GM12878 (cell line): ENCODE data around the gene LCT. TPM values are rescaled to one million over a fixed set of nuclear protein-coding genes. Genes with fewer than 3 reads are reported as not detected.

Source experiments
- ASH2L ChIP-seq: fragments of 300-600, 200-600 bp; sonication (generic); IDR thresholded peaks from 2 replicates; pipeline ENCODE4 v1.6.1; 2017; ENCODE audit warnings: low read depth, mild to moderate bottlenecking, borderline replicate concordance
- CREM ChIP-seq: IDR thresholded peaks from 2 replicates; pipeline ENCODE4 v1.6.1; 2014; ENCODE audit warnings: antibody characterized with exemption, low read depth
- E2F4 ChIP-seq: IDR thresholded peaks from 2 replicates; pipeline ENCODE4 v1.6.1; 2012; ENCODE audit warnings: low read depth, low read length, improper control_type of control experiment
- EGR1 ChIP-seq, 2 experiments: IDR thresholded peaks; 1 replicate in 1 of 2; 2 replicates in 1 of 2; pipeline ENCODE4 v1.6.1; 2011 to 2012; ENCODE audit warnings: low read depth in 2 of 2, low read length in 2 of 2, borderline replicate concordance in 1 of 2, mild to moderate bottlenecking in 1 of 2, moderate library complexity in 1 of 2
- HCFC1 ChIP-seq: fragments of 150-350 bp; IDR thresholded peaks from 2 replicates; pipeline ENCODE4 v1.6.1; 2014; ENCODE audit warnings: low read length
- PAX5 ChIP-seq: IDR thresholded peaks from 2 replicates; pipeline ENCODE4 v1.6.1; 2011; ENCODE audit warnings: low read depth, low read length, borderline replicate concordance
- PBX3 ChIP-seq: IDR thresholded peaks from 2 replicates; pipeline ENCODE4 v1.6.1; 2011; ENCODE audit warnings: mild to moderate bottlenecking, low read depth, low read length, moderate library complexity; ENCODE audit not compliant: insufficient replicate concordance
- REST ChIP-seq: IDR thresholded peaks from 2 replicates; pipeline ENCODE4 v1.6.1; 2012; ENCODE audit warnings: mild to moderate bottlenecking, low read depth, low read length
- SIX5 ChIP-seq: IDR thresholded peaks from 2 replicates; pipeline ENCODE4 v1.6.1; 2011; ENCODE audit warnings: mild to moderate bottlenecking, low read depth, low read length, moderate library complexity; ENCODE audit not compliant: severe bottlenecking
- SPI1 ChIP-seq: IDR thresholded peaks from 2 replicates; pipeline ENCODE4 v1.6.1; 2011; ENCODE audit warnings: low read depth, mild to moderate bottlenecking, low read length, moderate library complexity, borderline replicate concordance; ENCODE audit not compliant: insufficient read depth
- SREBF1 ChIP-seq: IDR thresholded peaks from 2 replicates; pipeline ENCODE4 v1.6.1; 2012; ENCODE audit warnings: mild to moderate bottlenecking, low read length
- SRF ChIP-seq, 2 experiments: IDR thresholded peaks; 2 replicates each; pipeline ENCODE4 v1.6.1; 2011; ENCODE audit warnings: low read depth in 2 of 2, low read length in 2 of 2, mild to moderate bottlenecking in 1 of 2, moderate library complexity in 1 of 2
- STAT3 ChIP-seq: IDR thresholded peaks from 2 replicates; pipeline ENCODE4 v1.6.1; 2011; ENCODE audit warnings: low read depth, low read length, improper control_type of control experiment
- TAF1 ChIP-seq: IDR thresholded peaks from 2 replicates; pipeline ENCODE4 v1.6.1; 2011; ENCODE audit warnings: mild to moderate bottlenecking, low read depth, low read length, borderline replicate concordance
- ZBTB11 ChIP-seq: fragments of 450-650 bp; formaldehyde crosslinking; IDR thresholded peaks from 2 replicates; pipeline ENCODE4 v1.5.0; 2022; ENCODE audit warnings: mild to moderate bottlenecking, missing genetic modification characterization
- ZBTB33 ChIP-seq: fragments of 450-650 bp; IDR thresholded peaks from 2 replicates; pipeline ENCODE4 v1.6.1; 2017; ENCODE audit warnings: mild to moderate bottlenecking
- polyA plus RNA-seq, 11 experiments: library from polyadenylated mRNA; depleted of rRNA in 4 of 11; unstranded in 6 of 11; stranded (reverse) in 5 of 11; fragments of >200 nt; fragmentation: Nextera tagmentation in 4 of 11; fragmentation: Illumina TruSeq in 1 of 11; extraction: Ambion mirVana in 4 of 11; extraction: Trizol in 1 of 11; gene quantifications; 1 replicate in 1 of 11; 2 replicates in 10 of 11; pipeline versions ENCODE4 v1.2.1 to v1.2.3, GENCODE V29; 2011 to 2016; ENCODE audit warnings: inconsistent platforms in 2 of 11, missing spikeins in 2 of 11, low read depth in 1 of 11
- total RNA-seq, 4 experiments: library from RNA; depleted of rRNA in 3 of 4; stranded (reverse); fragments of >200 nt in 3 of 4; fragmentation: Illumina TruSeq in 1 of 4; extraction: Trizol in 1 of 4; gene quantifications; 2 replicates each; pipeline versions ENCODE4 v1.2.1 to v1.2.3, GENCODE V29; 2013 to 2021

LCT gene
- total and polyA plus RNA-seq, 10 of the 15 experiments (the other 5 are each of a cell fraction or from before 2014, with no cell fraction given), result 0.02 to 0.09 (median 0.07) TPM; not detected in 3

- TF ChIP-seq ZBTB33, result no peak
- no peak for TF ChIP-seq REST
- TF ChIP-seq HCFC1, result peak; percentile 94
- 0 out of 2 replicates have a peak, but pooled peaks have one; percentile 29 for TF ChIP-seq E2F4
- TF ChIP-seq EGR1 (IDR thresholded peaks at IDR 0.05; ENCODE audit: borderline replicate concordance in 1 of 2, low read depth in 2 of 2, low read length in 2 of 2), result peak; percentile 35 to 81; a peak in 2 of 3 replicates
- TF ChIP-seq ZBTB11 (CRISPR knock-in tag), result no peak
- TF ChIP-seq TAF1, result peak; percentile 79
- TF ChIP-seq SIX5, result peak; percentile 86
- 0 out of 2 replicates have a peak, but pooled peaks have one; percentile 62 for TF ChIP-seq SREBF1
- peak; percentile 62 for TF ChIP-seq PAX5
- TF ChIP-seq CREM, result peak; percentile 93
- TF ChIP-seq SPI1, result 0 out of 2 replicates have a peak, but pooled peaks have one; percentile 4
- TF ChIP-seq SRF (IDR thresholded peaks at IDR 0.05; ENCODE audit: low read depth in 2 of 2, low read length in 2 of 2), result peak in 1 of 2 experiments; percentile 41; a peak in 1 of 4 replicates
- TF ChIP-seq ASH2L, result peak; percentile 80
- TF ChIP-seq PBX3, result peak; percentile 15
- no peak for TF ChIP-seq STAT3
Measured at GRCh38 chr2:135741395-135742324, 95.3 kb downstream of the LCT start, which contains the start of gene UBXN4 (continued).
